Astrocyte (in vitro differentiated cells and primary cell): Measurements from ENCODE around the gene EPB41. TPM values are rescaled to one million over a fixed set of nuclear protein-coding genes. Genes with fewer than 3 reads are reported as not detected.
"Not testable (repeated sequence)": the region's sequence is repeated elsewhere in the genome, so short reads cannot be mapped to it uniquely, and the experiment has no call there.

Experiments used
- DNase-seq: peaks from one replicate; pipeline ENCODE4 v3.0.0-alpha.2; 2010; ENCODE audit warnings: low read depth
- FAIRE-seq: peaks from 2 replicates; lab custom pipeline; 2011; peaks lifted over from hg19 to GRCh38; lab: Jason Lieb, UNC
- H2AFZ ChIP-seq: 2 replicates; pipeline ENCODE4 v1.6.0; 2012; ENCODE audit warnings: low read depth, low read length, inconsistent platforms
- H3K27ac ChIP-seq: 2 replicates; pipeline ENCODE4 v1.5.1; 2011; ENCODE audit warnings: low read depth, low read length, inconsistent platforms
- H3K27me3 ChIP-seq: 2 replicates; pipeline ENCODE4 v1.6.0; 2011; ENCODE audit warnings: low read length, inconsistent platforms; ENCODE audit not compliant: insufficient read depth
- H3K36me3 ChIP-seq: 2 replicates; pipeline ENCODE4 v1.5.1; 2011; ENCODE audit warnings: low read length, inconsistent platforms; ENCODE audit not compliant: insufficient read depth
- H3K4me1 ChIP-seq: 2 replicates; pipeline ENCODE4 v1.5.1; 2011; ENCODE audit warnings: low read length, inconsistent platforms; ENCODE audit not compliant: insufficient read depth
- H3K4me2 ChIP-seq: 2 replicates; pipeline ENCODE4 v1.6.0; 2012; ENCODE audit warnings: low read length, inconsistent platforms
- H3K4me3 ChIP-seq: 2 replicates; pipeline ENCODE4 v1.5.1; 2011; ENCODE audit warnings: low read depth, mild to moderate bottlenecking, low read length, inconsistent platforms; ENCODE audit not compliant: insufficient read depth
- H3K79me2 ChIP-seq: 2 replicates; pipeline ENCODE4 v1.6.0; 2012; ENCODE audit warnings: mild to moderate bottlenecking, low read length, inconsistent platforms; ENCODE audit not compliant: insufficient read depth
- H3K9ac ChIP-seq: 2 replicates; pipeline ENCODE4 v1.6.0; 2012; ENCODE audit warnings: mild to moderate bottlenecking, low read length, inconsistent platforms
- H3K9me3 ChIP-seq: 2 replicates; pipeline ENCODE4 v1.5.1; 2012; ENCODE audit warnings: low read depth, mild to moderate bottlenecking, low read length, inconsistent platforms; ENCODE audit not compliant: insufficient read depth
- H4K20me1 ChIP-seq: 2 replicates; pipeline ENCODE4 v1.6.0; 2012; ENCODE audit warnings: low read length, inconsistent platforms; ENCODE audit not compliant: insufficient read depth
- H3K27ac Mint-ChIP-seq: one replicate; pipeline ENCODE4 v1.8.0; 2021; ENCODE audit warnings: mild to moderate bottlenecking, mixed read lengths; ENCODE audit not compliant: unreplicated experiment
- H3K27me3 Mint-ChIP-seq: one replicate; pipeline ENCODE4 v1.8.0; 2021; ENCODE audit warnings: low read depth, mixed read lengths; ENCODE audit not compliant: unreplicated experiment
- H3K36me3 Mint-ChIP-seq: one replicate; pipeline ENCODE4 v1.8.0; 2021; ENCODE audit warnings: low read depth, mixed read lengths; ENCODE audit not compliant: unreplicated experiment
- H3K4me1 Mint-ChIP-seq: one replicate; pipeline ENCODE4 v1.8.0; 2021; ENCODE audit warnings: low read depth, mixed read lengths; ENCODE audit not compliant: unreplicated experiment
- H3K4me3 Mint-ChIP-seq: one replicate; pipeline ENCODE4 v1.8.0; 2021; ENCODE audit warnings: mild to moderate bottlenecking, moderate library complexity, mixed read lengths; ENCODE audit not compliant: unreplicated experiment
- H3K9me3 Mint-ChIP-seq: one replicate; pipeline ENCODE4 v1.8.0; 2021; ENCODE audit warnings: mild to moderate bottlenecking, mixed read lengths; ENCODE audit not compliant: unreplicated experiment
- EZH2 ChIP-seq: IDR thresholded peaks from 2 replicates; pipeline ENCODE4 v1.6.1; 2012; ENCODE audit warnings: mild to moderate bottlenecking, low read length, inconsistent platforms; ENCODE audit not compliant: insufficient read depth
- total RNA-seq: library from RNA; stranded (reverse); gene quantifications from 2 replicates; pipeline ENCODE4 v1.2.1, GENCODE V29; 2021
- TF ChIP-seq, protein P1 (sequence below): IDR thresholded peaks from 2 replicates; pipeline ENCODE4 v1.5.1; 2011; ENCODE audit warnings: low read depth, mild to moderate bottlenecking, inconsistent platforms, low read length, moderate library complexity; ENCODE audit not compliant: insufficient read depth

The EPB41 gene
- total RNA-seq, 1 donor from 2014 or later: 13.9 TPM

DNA sequence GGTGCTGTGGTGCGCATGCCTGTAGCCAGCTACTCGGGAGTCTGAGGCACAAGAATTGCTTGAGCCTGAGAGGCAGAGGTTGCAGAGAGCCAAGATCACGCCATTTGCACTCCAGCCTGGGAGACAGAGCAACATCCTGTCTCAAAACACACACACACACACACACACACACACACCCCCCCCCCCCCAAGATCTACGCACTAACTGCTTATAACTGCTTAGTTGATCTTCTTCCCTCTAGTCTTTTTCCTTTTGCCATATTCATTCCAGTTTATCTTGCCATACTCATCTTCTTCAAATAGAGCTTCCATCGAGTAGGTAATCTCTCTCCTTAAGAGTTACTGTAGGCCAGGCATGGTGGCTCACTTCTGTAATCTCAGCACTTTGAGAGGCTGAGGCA, 20.9 kb downstream of the EPB41 start:
- Mint-ChIP-seq H3K27ac (no peak overlapping the region), H3K4me3 (no peak overlapping the region), H3K27me3 (no peaks in the 10 kb centered on the region), H3K36me3 (no peaks in the 10 kb centered on the region), H3K4me1 (no peaks in the 10 kb centered on the region), H3K9me3 (no peaks in the 10 kb centered on the region)
- TF ChIP-seq, protein P1, sequence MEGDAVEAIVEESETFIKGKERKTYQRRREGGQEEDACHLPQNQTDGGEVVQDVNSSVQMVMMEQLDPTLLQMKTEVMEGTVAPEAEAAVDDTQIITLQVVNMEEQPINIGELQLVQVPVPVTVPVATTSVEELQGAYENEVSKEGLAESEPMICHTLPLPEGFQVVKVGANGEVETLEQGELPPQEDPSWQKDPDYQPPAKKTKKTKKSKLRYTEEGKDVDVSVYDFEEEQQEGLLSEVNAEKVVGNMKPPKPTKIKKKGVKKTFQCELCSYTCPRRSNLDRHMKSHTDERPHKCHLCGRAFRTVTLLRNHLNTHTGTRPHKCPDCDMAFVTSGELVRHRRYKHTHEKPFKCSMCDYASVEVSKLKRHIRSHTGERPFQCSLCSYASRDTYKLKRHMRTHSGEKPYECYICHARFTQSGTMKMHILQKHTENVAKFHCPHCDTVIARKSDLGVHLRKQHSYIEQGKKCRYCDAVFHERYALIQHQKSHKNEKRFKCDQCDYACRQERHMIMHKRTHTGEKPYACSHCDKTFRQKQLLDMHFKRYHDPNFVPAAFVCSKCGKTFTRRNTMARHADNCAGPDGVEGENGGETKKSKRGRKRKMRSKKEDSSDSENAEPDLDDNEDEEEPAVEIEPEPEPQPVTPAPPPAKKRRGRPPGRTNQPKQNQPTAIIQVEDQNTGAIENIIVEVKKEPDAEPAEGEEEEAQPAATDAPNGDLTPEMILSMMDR: no peak
- no peak for TF ChIP-seq EZH2
- no peak for FAIRE-seq
- no peak overlapping the region for H3K4me3 ChIP-seq
- no peak for DNase-seq
- no peaks in the 10 kb centered on the region for H3K9me3 ChIP-seq
- no peak overlapping the region for H3K9ac ChIP-seq
- H2AFZ ChIP-seq: no peak overlapping the region
- H4K20me1 ChIP-seq: no peaks in the 10 kb centered on the region
- no peak overlapping the region for H3K27ac ChIP-seq
- H3K27me3 ChIP-seq: no peaks in the 10 kb centered on the region
- H3K36me3 ChIP-seq: no peaks in the 10 kb centered on the region
- no peaks in the 10 kb centered on the region for H3K4me1 ChIP-seq
- H3K4me2 ChIP-seq: no peak overlapping the region
- H3K79me2 ChIP-seq: no peaks in the 10 kb centered on the region

DNA sequence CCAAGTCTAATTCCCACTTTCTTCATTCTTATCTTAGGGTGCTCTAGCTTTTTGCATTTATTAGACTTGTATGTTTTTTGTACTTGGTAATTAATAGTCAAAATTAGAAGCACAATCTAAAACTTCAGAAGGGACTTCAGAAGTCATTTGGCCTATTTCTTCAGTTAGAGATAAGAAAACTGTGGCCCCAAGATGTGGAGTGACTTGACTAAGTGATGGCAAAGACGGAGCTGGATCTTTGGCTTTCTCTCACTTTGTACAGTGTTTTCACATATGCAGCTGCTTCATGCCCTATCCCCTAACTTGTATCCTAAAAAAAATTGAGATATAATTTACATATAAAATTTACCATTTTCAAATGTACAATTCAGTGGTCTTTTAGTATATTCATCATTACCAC, 21.7 kb downstream of the EPB41 start:
- H3K4me3 ChIP-seq: no peak overlapping the region
- H2AFZ ChIP-seq: no peak overlapping the region
- H3K27me3 ChIP-seq: no peaks in the 10 kb centered on the region
- no peak for TF ChIP-seq EZH2
- TF ChIP-seq, protein P1: no peak
- no peaks in the 10 kb centered on the region for H3K4me1 ChIP-seq
- H3K4me2 ChIP-seq: no peak overlapping the region
- no peaks in the 10 kb centered on the region for H3K4me1 Mint-ChIP-seq
- FAIRE-seq (no peak), DNase-seq (no peak)
- no peak overlapping the region for H3K4me3 Mint-ChIP-seq
- no peaks in the 10 kb centered on the region for H3K27me3 Mint-ChIP-seq
- H3K9me3 ChIP-seq: no peaks in the 10 kb centered on the region
- H3K36me3 ChIP-seq: no peaks in the 10 kb centered on the region
- H3K36me3 Mint-ChIP-seq: no peaks in the 10 kb centered on the region
- no peaks in the 10 kb centered on the region for H4K20me1 ChIP-seq
- H3K9ac ChIP-seq: no peak overlapping the region
- H3K27ac Mint-ChIP-seq: no peak overlapping the region
- H3K9me3 Mint-ChIP-seq: no peaks in the 10 kb centered on the region
- no peaks in the 10 kb centered on the region for H3K79me2 ChIP-seq
- H3K27ac ChIP-seq: no peak overlapping the region

DNA sequence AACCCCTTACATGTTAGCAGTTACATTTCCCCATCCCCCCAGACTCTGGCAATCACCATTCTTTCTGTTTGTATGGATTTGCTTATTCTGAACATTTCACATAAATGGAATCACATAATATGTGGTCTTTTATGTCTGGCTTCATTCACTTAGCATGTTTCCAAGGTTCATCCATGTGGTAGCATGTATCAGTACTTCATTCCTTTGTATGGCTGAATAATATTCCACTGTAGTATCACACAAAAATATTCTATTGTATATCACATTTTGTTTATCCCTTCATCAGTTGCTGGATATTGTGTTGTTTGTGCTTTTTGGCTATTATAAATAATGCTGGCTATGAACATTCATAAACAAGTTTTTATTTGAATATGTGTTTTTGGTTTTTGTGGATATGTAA, 22.2 kb downstream of the EPB41 start:
- no peaks in the 10 kb centered on the region for H3K36me3 ChIP-seq
- DNase-seq (no peak), FAIRE-seq (no peak)
- H3K9ac ChIP-seq: no peak overlapping the region
- H3K79me2 ChIP-seq: no peaks in the 10 kb centered on the region
- no peaks in the 10 kb centered on the region for H3K9me3 ChIP-seq
- H3K4me1 Mint-ChIP-seq: no peaks in the 10 kb centered on the region
- TF ChIP-seq EZH2: no peak
- TF ChIP-seq, protein P1: no peak
- no peaks in the 10 kb centered on the region for H3K9me3 Mint-ChIP-seq
- H3K36me3 Mint-ChIP-seq: no peaks in the 10 kb centered on the region
- no peak overlapping the region for H3K27ac Mint-ChIP-seq
- H3K4me2 ChIP-seq: no peak overlapping the region
- no peaks in the 10 kb centered on the region for H3K4me1 ChIP-seq
- H4K20me1 ChIP-seq: no peaks in the 10 kb centered on the region
- no peak overlapping the region for H3K4me3 Mint-ChIP-seq
- H3K27me3 Mint-ChIP-seq: no peaks in the 10 kb centered on the region
- no peaks in the 10 kb centered on the region for H3K27me3 ChIP-seq
- no peak overlapping the region for H3K4me3 ChIP-seq
- no peak overlapping the region for H2AFZ ChIP-seq
- no peak overlapping the region for H3K27ac ChIP-seq

GRCh38 chr1:28943581-28943980, 29.2 kb downstream of the EPB41 start:
- H3K27me3 ChIP-seq, H4K20me1 ChIP-seq, H3K36me3 Mint-ChIP-seq, H3K27me3 Mint-ChIP-seq, H3K4me2 ChIP-seq, H2AFZ ChIP-seq, DNase-seq, H3K4me3 ChIP-seq, H3K4me3 Mint-ChIP-seq, H3K4me1 ChIP-seq, FAIRE-seq, H3K4me1 Mint-ChIP-seq, H3K9ac ChIP-seq, H3K36me3 ChIP-seq, H3K27ac Mint-ChIP-seq, H3K9me3 Mint-ChIP-seq, H3K27ac ChIP-seq, H3K79me2 ChIP-seq, H3K9me3 ChIP-seq: not testable (repeated sequence)
